HG02759 (cell line): ENCODE measurements around the gene ZNF346.

Source experiments
- ATAC-seq: cut with Tn5 transposase; IDR thresholded peaks from one replicate; pipeline ENCODE4 v1.9.1; 2021; ENCODE audit warnings: mild to moderate bottlenecking, moderate library complexity; ENCODE audit not compliant: unreplicated experiment

Gene ZNF346

GRCh38 chr5:177093803-177094202, 71.3 kb downstream of the ZNF346 start:
- no peak for ATAC-seq

GRCh38 chr5:177094224-177095087, 72.0 kb downstream of the ZNF346 start:
- no peak for ATAC-seq

GRCh38 chr5:177095088-177095669, 72.7 kb downstream of the ZNF346 start:
- no peak for ATAC-seq

- ATAC-seq, result no peak
Measured at GRCh38 chr5:177096162-177097015, 73.9 kb downstream of the ZNF346 start.

GRCh38 chr5:177097016-177097985, 74.8 kb downstream of the ZNF346 start:
- no peak for ATAC-seq

- no peak for ATAC-seq
Measured at GRCh38 chr5:177098120-177098469, 75.6 kb downstream of the ZNF346 start.

- ATAC-seq, result no peak
Measured at GRCh38 chr5:177098470-177099141, 76.1 kb downstream of the ZNF346 start.

- no peak for ATAC-seq
Measured at GRCh38 chr5:177099422-177100093, 77.1 kb downstream of the ZNF346 start.

- ATAC-seq, result no peak
Measured at GRCh38 chr5:177100714-177101121, 78.2 kb downstream of the ZNF346 start.

GRCh38 chr5:177103523-177104253, 81.2 kb downstream of the ZNF346 start:
- ATAC-seq, result no peak

- ATAC-seq, result no peak
Measured at GRCh38 chr5:177105691-177106476, 83.4 kb downstream of the ZNF346 start.

- ATAC-seq, result no peak
Measured at GRCh38 chr5:177107159-177107558, 84.7 kb downstream of the ZNF346 start.

- ATAC-seq, result no peak
Measured at GRCh38 chr5:177109810-177110209, 87.3 kb downstream of the ZNF346 start.

- ATAC-seq, result no peak
Measured at GRCh38 chr5:177111720-177112394, 89.4 kb downstream of the ZNF346 start.

- ATAC-seq, result no peak
Measured at GRCh38 chr5:177112589-177113220, 90.2 kb downstream of the ZNF346 start.

- no peak for ATAC-seq
Measured at GRCh38 chr5:177113566-177114424, 91.3 kb downstream of the ZNF346 start.
